Small intestine (tissue), 7 donors: ENCODE results near the gene CCZ1B. TPM values are rescaled to one million over a fixed set of nuclear protein-coding genes. Genes with fewer than 3 reads are reported as not detected.
"Not testable (repeated sequence)": the region's sequence is repeated elsewhere in the genome, so short reads cannot be mapped to it uniquely, and the experiment has no call there.

Source experiments
- DNase-seq, 2 donors: peaks; one replicate each; pipeline versions ENCODE4 v3.0.0 to v3.0.0-alpha.2; 2013
- FAIRE-seq: peaks from 2 replicates; lab custom pipeline; 2012; peaks lifted over from hg19 to GRCh38; lab: Jason Lieb, UNC
- H3K27ac ChIP-seq, 3 donors: one replicate each; pipeline ENCODE4 v1.5.1; 2013; ENCODE audit warnings: low read length in 2 of 3, mild to moderate bottlenecking in 2 of 3, control low read depth in 1 of 3, inconsistent platforms in 1 of 3, low read depth in 1 of 3, moderate library complexity in 1 of 3
- H3K27me3 ChIP-seq, 3 donors: one replicate each; pipeline ENCODE4 v1.6.1; 2013; ENCODE audit warnings: low read length in 3 of 3, inconsistent platforms in 1 of 3; ENCODE audit not compliant: control insufficient read depth in 3 of 3, insufficient read depth in 3 of 3
- H3K36me3 ChIP-seq, 3 donors: one replicate each; pipeline ENCODE4 v1.6.1; 2013; ENCODE audit warnings: low read length in 3 of 3, inconsistent platforms in 1 of 3, low read depth in 1 of 3, mild to moderate bottlenecking in 1 of 3, moderate library complexity in 1 of 3; ENCODE audit not compliant: control insufficient read depth in 3 of 3, insufficient read depth in 2 of 3
- H3K4me1 ChIP-seq, 3 donors: one replicate each; pipeline ENCODE4 v1.6.1; 2013; ENCODE audit warnings: low read length in 2 of 3, inconsistent platforms in 1 of 3, low read depth in 1 of 3, mild to moderate bottlenecking in 1 of 3, moderate library complexity in 1 of 3; ENCODE audit not compliant: control insufficient read depth in 3 of 3, insufficient read depth in 2 of 3
- H3K4me3 ChIP-seq, 3 donors: one replicate each; pipeline ENCODE4 v1.5.1; 2013; ENCODE audit warnings: low read length in 3 of 3, control low read depth in 1 of 3, inconsistent platforms in 1 of 3, low read depth in 1 of 3, mild to moderate bottlenecking in 1 of 3, moderate library complexity in 1 of 3
- H3K9me3 ChIP-seq, 2 donors: one replicate each; pipeline ENCODE4 v1.6.1; 2013; ENCODE audit warnings: low read depth in 1 of 2, low read length in 1 of 2; ENCODE audit not compliant: control insufficient read depth in 2 of 2, insufficient read depth in 1 of 2
- WGBS, 3 donors: extraction: QIAGEN DNeasy Blood & Tissue Kit; methylation state at CpG; one replicate each; pipeline ENCODE4 v1.1.7; 2013; 5-methylcytosine and 5-hydroxymethylcytosine counted together
- polyA plus RNA-seq, 4 donors: library from polyadenylated mRNA; stranded (reverse) in 3 of 4; unstranded in 1 of 4; fragments of 200-250 nt in 3 of 4; fragments of 120-200 nt in 1 of 4; gene quantifications; one replicate each; pipeline versions ENCODE4 v1.2.1 to v1.2.3, GENCODE V29; 2013
- donor health status: healthy with polysubstance abuse.
- donor health status: control.
- donor health status: control.
- donor health status: Bipolar disorder and iron deficiency.
- donor health status: healthy.

The CCZ1B gene
- polyA plus RNA-seq, 4 donors: 20.5 to 50.8 (median 32.3) TPM

DNA sequence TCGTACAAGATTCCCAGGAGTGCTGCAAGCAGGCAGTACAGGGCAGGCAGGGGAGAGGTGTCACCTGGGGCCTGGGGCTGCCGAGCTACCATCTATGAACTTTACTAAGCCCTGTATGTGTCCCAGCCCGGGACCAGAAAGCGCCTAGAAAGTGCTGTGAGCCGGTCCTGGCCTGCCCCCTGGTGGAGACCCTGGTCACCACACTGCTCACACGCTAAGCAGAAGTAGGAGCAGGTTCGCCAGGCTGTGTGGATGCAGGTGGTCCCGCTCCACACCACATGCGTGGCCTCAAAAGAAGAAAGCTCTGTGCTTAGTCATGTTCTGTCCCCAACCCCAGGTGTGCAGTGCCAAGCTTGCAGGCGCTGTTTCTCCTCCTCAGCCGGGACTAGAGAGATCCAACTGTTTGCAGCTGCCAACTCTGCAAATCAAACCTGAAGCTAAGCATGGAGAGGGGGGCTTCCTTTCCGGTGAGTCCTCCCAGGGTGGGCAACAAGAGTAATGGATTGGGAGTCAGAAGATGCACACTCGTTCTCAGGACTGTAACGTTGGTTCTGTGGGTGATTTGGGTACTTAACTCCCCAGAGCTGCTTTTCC, 31.7 kb upstream of the CCZ1B start:
- WGBS, 3 donors: 6 to 13% (median 7%) methylated on average over 14 of the region's 14 CpGs
- H3K4me1 ChIP-seq: not testable (repeated sequence)
- DNase-seq: peak; percentile 47 to 51

DNA sequence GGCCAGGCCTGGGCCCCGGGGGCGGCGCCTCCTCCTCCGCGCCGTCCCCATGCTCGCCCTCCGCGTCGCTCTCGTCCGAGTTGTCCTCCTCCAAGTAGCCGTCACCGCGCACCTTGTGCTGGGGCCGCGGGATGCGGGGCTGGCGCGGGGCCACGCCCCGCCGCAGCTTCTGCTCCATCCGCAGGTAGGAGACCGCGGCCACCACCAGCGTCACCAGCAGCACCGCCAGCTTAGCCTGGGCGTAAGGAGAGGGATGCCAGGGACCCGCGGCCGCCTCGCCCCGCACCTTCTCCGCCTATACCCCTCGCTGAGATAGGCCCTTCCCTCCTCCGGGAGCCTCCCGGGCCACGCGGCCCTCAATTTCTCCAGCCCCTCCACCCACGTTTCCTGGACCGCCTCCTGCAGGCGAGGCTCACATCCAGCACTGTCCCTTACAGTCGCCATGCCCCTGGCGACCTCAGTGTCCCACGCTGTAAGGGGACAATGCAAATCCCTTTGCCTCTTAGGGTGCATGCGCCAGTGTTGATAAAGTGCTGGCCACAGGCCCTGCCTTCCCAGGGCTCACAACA, 29.6 kb upstream of the CCZ1B start:
- H3K27ac ChIP-seq, H3K4me1 ChIP-seq, H3K27me3 ChIP-seq, FAIRE-seq, H3K9me3 ChIP-seq, H3K36me3 ChIP-seq: not testable (repeated sequence)
- H3K4me3 ChIP-seq: peak overlapping the region in 1 of 3 donors; percentile 38
- DNase-seq: peak in 1 of 2 donors; percentile 10
- 3 to 8% (median 4%) methylated on average over 15 to 47 of the region's 47 CpGs for WGBS, 3 donors

More for the DNA sequence above, 31.7 kb upstream of the CCZ1B start:
- not testable (repeated sequence) for FAIRE-seq, H3K9me3 ChIP-seq, H3K36me3 ChIP-seq, H3K4me3 ChIP-seq, H3K27ac ChIP-seq, H3K27me3 ChIP-seq

DNA sequence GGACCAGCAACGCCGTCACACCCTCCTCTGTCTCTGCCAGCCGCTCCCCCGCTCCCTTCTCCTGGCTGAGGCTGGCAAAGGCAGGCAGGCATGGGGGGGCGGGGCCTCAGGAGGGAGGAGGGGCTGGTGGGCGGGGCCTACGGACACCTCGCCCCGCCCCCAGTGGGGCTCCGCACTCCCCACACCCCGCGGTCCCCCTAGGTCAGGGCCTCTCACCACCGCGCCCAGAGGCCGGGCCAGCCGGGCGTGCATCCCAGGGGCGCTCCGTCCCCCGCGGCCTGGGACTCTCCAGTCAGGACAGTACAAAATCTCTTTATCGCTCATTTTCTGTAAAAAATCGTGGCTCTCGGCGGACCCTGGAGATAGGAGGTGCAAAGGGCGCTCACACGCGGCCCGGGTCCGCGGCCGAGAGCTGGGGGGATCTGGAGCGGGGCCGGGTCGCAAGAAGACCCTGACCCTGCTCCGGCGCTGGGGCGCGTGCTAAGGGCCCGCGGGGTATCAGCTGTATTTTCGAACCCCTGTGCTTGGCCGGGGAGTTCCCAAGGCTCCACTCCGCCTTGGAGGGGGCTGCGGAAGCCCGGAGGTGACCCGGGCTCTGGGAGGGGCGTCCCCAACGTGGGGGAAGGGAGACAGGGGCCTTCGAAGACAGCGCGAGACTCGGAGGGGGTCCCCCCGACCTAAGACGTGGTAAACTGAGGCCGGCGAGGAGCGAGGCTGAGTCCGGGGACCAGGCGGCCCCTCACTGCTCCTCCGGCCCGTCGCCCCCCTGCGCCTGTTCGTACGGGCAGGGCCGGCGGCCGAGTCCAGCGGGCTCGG, 28.9 kb upstream of the CCZ1B start:
- FAIRE-seq, H3K27ac ChIP-seq, H3K4me1 ChIP-seq, H3K9me3 ChIP-seq, H3K36me3 ChIP-seq, H3K27me3 ChIP-seq: not testable (repeated sequence)
- peak overlapping the region in 2 of 3 donors; percentile 38 to 43 for H3K4me3 ChIP-seq
- peak in 1 of 2 donors; percentile 45 for DNase-seq
- WGBS, 3 donors: 1 to 3% (median 2%) methylated on average over 19 to 60 of the region's 71 CpGs

DNA sequence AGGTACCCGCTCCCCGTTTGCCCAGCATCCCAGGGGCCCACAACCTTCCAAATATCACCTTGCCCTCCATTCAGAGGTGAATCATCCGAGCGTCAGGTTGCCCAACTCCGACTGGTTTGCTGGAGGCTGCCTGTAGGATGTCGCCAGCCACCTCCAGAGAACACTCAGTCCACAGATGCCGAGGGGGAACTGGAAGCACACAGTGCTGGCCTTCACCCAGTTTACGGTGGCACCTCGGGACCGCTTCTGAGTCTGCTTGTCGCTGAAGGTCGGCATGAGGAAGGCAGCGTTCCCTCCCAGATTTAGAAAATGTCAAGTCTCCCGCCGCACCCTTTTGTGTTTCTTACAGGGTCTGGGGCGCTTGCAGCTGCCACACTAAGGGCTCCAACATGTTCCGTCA, 27.6 kb upstream of the CCZ1B start:
- H3K4me1 ChIP-seq, FAIRE-seq: not testable (repeated sequence)
- WGBS, 3 donors: 89 to 93% (median 92%) methylated on average over 17 of the region's 17 CpGs

DNA sequence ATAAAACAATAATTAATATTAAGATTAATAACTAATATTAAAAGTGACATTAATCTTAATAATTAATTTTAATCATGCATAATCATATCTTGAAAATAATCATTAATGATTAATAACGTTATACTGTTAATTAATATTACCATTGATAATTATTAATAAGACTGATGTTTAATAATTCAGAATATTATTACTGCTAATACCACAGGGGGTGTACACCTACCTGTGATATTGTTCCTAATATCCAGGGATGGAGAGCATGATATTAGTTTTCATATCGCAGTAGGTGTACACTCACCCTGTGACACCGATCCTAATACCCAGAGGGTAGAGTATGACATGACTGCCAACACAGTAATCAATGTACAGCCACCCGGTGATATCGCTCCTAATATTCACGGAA, 23.1 kb upstream of the CCZ1B start:
- H3K36me3 ChIP-seq, FAIRE-seq, H3K9me3 ChIP-seq, H3K27ac ChIP-seq, H3K4me1 ChIP-seq, H3K27me3 ChIP-seq, DNase-seq, H3K4me3 ChIP-seq: not testable (repeated sequence)
- 78 to 89% (median 82%) methylated on average over 6 of the region's 6 CpGs for WGBS, 3 donors

More for the DNA sequence above, 27.6 kb upstream of the CCZ1B start:
- H3K27ac ChIP-seq, DNase-seq, H3K36me3 ChIP-seq, H3K9me3 ChIP-seq, H3K27me3 ChIP-seq, H3K4me3 ChIP-seq: not testable (repeated sequence)

DNA sequence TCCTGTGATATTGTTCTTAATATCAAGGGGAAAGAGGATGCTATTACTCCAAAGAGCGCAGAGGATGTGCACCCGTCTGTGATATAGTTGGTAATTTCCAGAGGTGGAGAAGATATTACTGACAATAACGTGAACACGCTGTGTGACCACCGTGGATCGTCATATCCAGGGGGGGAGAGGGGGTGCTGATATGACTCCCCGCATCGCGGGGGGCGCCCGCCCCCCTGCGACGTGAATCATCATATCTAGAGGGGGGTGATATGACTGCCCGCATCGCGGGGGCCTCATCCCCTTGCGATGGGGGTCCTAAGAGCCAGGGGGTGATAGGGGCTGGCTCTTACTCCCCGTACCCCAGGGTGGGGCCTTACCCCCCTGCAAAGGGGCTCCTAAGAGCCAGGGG, 21.7 kb upstream of the CCZ1B start:
- H3K36me3 ChIP-seq, H3K27me3 ChIP-seq, H3K9me3 ChIP-seq, H3K4me3 ChIP-seq, H3K4me1 ChIP-seq, FAIRE-seq, DNase-seq, H3K27ac ChIP-seq: not testable (repeated sequence)
- WGBS, 3 donors: 83 to 94% (median 86%) methylated on average over 16 to 18 of the region's 18 CpGs

DNA sequence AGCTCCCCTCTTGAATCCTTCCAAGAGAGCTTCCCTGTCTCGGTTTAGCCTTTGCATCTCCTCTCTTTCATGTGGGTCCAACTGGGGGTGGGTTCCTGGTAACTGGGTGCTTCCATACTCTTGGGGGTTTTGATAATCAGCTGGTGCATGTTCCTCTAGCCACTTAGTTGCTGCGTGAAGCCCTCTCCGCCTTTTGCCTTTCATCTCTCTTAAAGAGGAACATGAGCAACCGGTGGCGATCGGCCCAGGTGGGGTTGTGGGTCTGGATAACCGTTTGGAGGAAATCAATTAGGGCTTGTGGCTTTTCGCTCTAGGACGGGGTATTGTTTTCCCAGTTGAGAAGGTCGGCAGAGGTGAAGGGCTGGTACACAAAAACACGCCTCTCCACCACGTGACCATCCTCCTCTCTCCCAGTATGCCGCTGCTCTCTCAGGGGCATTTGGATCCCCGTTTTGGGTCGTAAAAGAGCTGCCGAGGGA, 19.9 kb upstream of the CCZ1B start:
- not testable (repeated sequence) for H3K9me3 ChIP-seq, FAIRE-seq, DNase-seq, H3K27ac ChIP-seq, H3K36me3 ChIP-seq, H3K4me1 ChIP-seq, H3K27me3 ChIP-seq, H3K4me3 ChIP-seq
- WGBS, 3 donors: 48 to 55% (median 52%) methylated on average over 16 of the region's 16 CpGs

DNA sequence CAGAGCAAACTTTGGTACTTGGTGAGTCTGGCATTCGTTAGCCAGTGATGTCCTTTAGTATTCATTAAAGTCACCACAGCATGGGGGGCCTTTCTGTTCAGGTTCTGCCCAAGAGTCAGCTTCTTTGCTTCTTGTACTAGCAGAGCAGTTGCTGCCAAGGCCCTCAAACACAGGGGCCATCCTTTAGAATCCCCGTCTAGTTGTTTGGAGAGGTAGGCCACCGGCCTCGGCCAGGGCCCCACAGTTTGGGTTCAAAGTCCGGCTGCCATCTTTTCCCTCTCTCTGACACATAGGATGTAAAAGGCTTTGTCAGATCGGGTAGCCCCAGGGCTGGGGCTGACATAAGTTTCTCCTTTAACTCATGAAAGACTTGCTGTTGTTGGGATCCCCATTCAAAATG, 17.6 kb upstream of the CCZ1B start:
- not testable (repeated sequence) for H3K4me1 ChIP-seq, H3K27ac ChIP-seq, H3K27me3 ChIP-seq, H3K36me3 ChIP-seq, FAIRE-seq, H3K4me3 ChIP-seq, H3K9me3 ChIP-seq
- peak in 1 of 2 donors; percentile 16 for DNase-seq
- 34 to 57% (median 48%) methylated on average over 6 of the region's 6 CpGs for WGBS, 3 donors
